Stomach (tissue), 9 donors: ENCODE results near the gene KCNAB1. TPM values are rescaled to one million over a fixed set of nuclear protein-coding genes. Genes with fewer than 3 reads are reported as not detected.
"Not testable (repeated sequence)": the region's sequence is repeated elsewhere in the genome, so short reads cannot be mapped to it uniquely, and the experiment has no call there.

Experiments
- DNase-seq, 2 donors: peaks; one replicate each; pipeline versions ENCODE4 v3.0.0 to v3.0.0-alpha.2; 2013 to 2019
- H3K27ac ChIP-seq, 5 donors: fragments of 200-600 bp in 4 of 5; sonication (generic) in 4 of 5; one replicate each; pipeline ENCODE4 v1.5.1; 2013 to 2019; ENCODE audit warnings: mild to moderate bottlenecking in 1 of 5, moderate library complexity in 1 of 5
- H3K27me3 ChIP-seq, 3 donors: fragments of 200-600 bp; sonication (generic); one replicate each; pipeline ENCODE4 v1.5.1; 2017 to 2019; ENCODE audit warnings: mixed run types in 1 of 3
- H3K36me3 ChIP-seq, 4 donors: fragments of 200-600 bp; sonication (generic); 1 replicate in 3 of 4; 2 replicates in 1 of 4; pipeline ENCODE4 v1.5.1; 2016 to 2019
- H3K4me1 ChIP-seq, 4 donors: fragments of 200-600 bp; sonication (generic); one replicate each; pipeline ENCODE4 v1.5.1; 2016 to 2019
- H3K4me3 ChIP-seq, 4 donors: fragments of 200-600 bp; sonication (generic) in 3 of 4; one replicate each; pipeline ENCODE4 v1.5.1; 2016 to 2019; ENCODE audit warnings: mild to moderate bottlenecking in 1 of 4
- H3K9me3 ChIP-seq, 4 donors: fragments of 200-600 bp; sonication (generic); one replicate each; pipeline ENCODE4 v1.5.1; 2016 to 2019
- EP300 ChIP-seq: sonication (generic); formaldehyde crosslinking; IDR thresholded peaks from one replicate; pipeline ENCODE4 v1.6.1; 2017; ENCODE audit warnings: antibody characterized with exemption
- POLR2A ChIP-seq, 4 donors: fragments of 450-650 bp; IDR thresholded peaks; one replicate each; pipeline ENCODE4 v1.6.1; 2016; ENCODE audit warnings: antibody characterized with exemption in 4 of 4, control low read depth in 2 of 4, mild to moderate bottlenecking in 1 of 4, moderate library complexity in 1 of 4
- POLR2AphosphoS5 ChIP-seq, 3 donors: sonication (generic); formaldehyde crosslinking; IDR thresholded peaks; one replicate each; pipeline ENCODE4 v1.6.1; 2016; ENCODE audit warnings: antibody characterized with exemption in 3 of 3
- WGBS, 5 donors: extraction: QIAGEN DNeasy Blood & Tissue Kit in 3 of 5; methylation state at CpG; one replicate each; pipeline versions ENCODE4 v1.1.5 to v1.1.7; 2013 to 2018; 5-methylcytosine and 5-hydroxymethylcytosine counted together
- intact Hi-C: fragments of 100-400 bp; cut with DNase I; formaldehyde crosslinking; loops from one replicate; pipeline ENCODE4 v1.15.1; 2023; ENCODE audit warnings: low total_unique reads
- polyA plus RNA-seq, 3 donors: library from polyadenylated mRNA; stranded (reverse); fragments of 200-250 nt; gene quantifications; one replicate each; pipeline ENCODE4 v1.2.3, GENCODE V29; 2013
- total RNA-seq, 5 donors: library from RNA; depleted of rRNA; stranded (reverse); fragments of >200 nt; gene quantifications; one replicate each; pipeline versions ENCODE4 v1.1.0 to v1.2.3, GENCODE V29; 2014 to 2016
- TF ChIP-seq, protein P1 (sequence below), 7 experiments: fragments of 450-650 bp in 4 of 7; fragments of 200-600 bp in 3 of 7; sonication (generic) in 3 of 7; IDR thresholded peaks; one replicate each; pipeline ENCODE4 v1.5.1; 2016 to 2019; ENCODE audit warnings: antibody characterized with exemption in 7 of 7, control low read depth in 2 of 7, mild to moderate bottlenecking in 1 of 7
- donor health status: healthy with polysubstance abuse.
- donor health status: Bipolar disorder and iron deficiency.
- donor health status: healthy.

Gene KCNAB1
- total and polyA plus RNA-seq, 8 donors = 0.12 to 3.8 (median 0.29) TPM; not detected in 2

DNA sequence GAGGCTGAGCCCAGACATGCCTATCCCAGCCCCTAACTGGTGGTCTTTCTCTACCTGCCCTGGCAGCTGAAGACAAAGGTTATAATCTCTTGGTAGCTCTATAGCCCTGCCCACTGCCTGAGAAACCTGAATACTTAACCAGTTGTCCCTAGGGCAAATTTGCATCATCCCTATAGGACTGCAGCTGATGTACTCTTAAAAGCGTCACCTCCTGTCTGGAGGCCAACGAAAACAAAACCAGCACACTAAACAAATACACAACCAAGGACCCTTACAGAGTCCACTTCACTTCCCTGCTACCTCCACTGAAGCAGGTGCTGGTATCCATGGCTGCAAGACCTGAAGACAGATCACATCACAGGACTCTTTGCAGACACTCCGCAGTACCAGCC, 98.0 kb downstream of the KCNAB1 start:
- WGBS, 5 donors = 76 to 86% (median 81%) methylated on average over 3 of the region's 3 CpGs
- Histone ChIP-seq H3K4me3 (no peak overlapping the region), H3K27ac (no peak overlapping the region), H3K4me1 (no peaks in the 10 kb centered on the region), H3K9me3 (no peaks in the 10 kb centered on the region), H3K27me3 (peaks cover 0 to 6% (median 0%) of the 10 kb centered on the region in 3 donors), H3K36me3 (no peaks in the 10 kb centered on the region)
- TF ChIP-seq EP300 (no peak), POLR2AphosphoS5 (IDR thresholded peaks at IDR 0.05) (no peak), POLR2A (IDR thresholded peaks at IDR 0.05) (no peak)
- TF ChIP-seq, protein P1, sequence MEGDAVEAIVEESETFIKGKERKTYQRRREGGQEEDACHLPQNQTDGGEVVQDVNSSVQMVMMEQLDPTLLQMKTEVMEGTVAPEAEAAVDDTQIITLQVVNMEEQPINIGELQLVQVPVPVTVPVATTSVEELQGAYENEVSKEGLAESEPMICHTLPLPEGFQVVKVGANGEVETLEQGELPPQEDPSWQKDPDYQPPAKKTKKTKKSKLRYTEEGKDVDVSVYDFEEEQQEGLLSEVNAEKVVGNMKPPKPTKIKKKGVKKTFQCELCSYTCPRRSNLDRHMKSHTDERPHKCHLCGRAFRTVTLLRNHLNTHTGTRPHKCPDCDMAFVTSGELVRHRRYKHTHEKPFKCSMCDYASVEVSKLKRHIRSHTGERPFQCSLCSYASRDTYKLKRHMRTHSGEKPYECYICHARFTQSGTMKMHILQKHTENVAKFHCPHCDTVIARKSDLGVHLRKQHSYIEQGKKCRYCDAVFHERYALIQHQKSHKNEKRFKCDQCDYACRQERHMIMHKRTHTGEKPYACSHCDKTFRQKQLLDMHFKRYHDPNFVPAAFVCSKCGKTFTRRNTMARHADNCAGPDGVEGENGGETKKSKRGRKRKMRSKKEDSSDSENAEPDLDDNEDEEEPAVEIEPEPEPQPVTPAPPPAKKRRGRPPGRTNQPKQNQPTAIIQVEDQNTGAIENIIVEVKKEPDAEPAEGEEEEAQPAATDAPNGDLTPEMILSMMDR (IDR thresholded peaks at IDR 0.05) = no peak
- DNase-seq = no peak
- intact Hi-C loops = no loop called here

DNA sequence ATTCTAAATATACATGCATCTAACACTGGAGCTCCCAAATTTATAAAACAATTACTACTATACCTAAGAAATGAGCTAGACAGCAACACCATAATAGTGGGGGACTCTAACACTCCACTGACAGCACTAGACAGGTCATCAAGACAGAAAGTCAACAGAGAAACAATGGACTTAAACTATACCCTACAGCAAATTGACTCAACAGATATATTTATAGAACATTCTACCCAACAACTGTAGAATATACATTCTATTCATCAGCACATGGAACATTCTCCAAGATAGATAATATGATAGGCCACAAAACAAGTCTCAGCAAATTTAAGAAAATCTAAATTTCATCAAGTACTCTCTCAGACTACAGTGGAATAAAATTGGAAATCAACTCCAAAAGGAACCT, 102.0 kb downstream of the KCNAB1 start:
- H3K36me3 ChIP-seq = not testable (repeated sequence)

DNA sequence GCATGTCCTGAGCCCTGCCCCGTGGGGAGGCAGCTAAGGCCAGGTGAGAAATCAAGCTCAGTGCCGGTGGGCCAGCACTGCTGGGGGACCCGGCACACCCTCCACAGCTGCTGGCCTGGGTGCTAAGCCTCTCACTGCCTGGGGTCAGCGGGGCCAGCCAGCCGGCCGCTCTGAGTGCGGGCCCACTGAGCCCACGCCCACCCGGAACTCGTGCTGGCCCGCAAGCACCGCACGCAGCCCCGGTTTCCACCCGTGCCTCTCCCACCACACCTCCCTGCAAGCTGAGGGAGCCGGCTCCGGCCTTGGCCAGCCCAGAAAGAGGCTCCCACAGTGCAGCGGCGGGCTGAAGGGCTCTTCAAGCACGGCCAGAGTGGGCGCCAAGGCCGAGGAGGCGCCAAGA, 103.7 kb downstream of the KCNAB1 start:
- intact Hi-C loops, DNase-seq: not testable (repeated sequence)

More for the DNA sequence above, 102.0 kb downstream of the KCNAB1 start:
- H3K27me3 ChIP-seq, H3K4me1 ChIP-seq, H3K27ac ChIP-seq, H3K4me3 ChIP-seq, H3K9me3 ChIP-seq, intact Hi-C loops, DNase-seq: not testable (repeated sequence)

DNA sequence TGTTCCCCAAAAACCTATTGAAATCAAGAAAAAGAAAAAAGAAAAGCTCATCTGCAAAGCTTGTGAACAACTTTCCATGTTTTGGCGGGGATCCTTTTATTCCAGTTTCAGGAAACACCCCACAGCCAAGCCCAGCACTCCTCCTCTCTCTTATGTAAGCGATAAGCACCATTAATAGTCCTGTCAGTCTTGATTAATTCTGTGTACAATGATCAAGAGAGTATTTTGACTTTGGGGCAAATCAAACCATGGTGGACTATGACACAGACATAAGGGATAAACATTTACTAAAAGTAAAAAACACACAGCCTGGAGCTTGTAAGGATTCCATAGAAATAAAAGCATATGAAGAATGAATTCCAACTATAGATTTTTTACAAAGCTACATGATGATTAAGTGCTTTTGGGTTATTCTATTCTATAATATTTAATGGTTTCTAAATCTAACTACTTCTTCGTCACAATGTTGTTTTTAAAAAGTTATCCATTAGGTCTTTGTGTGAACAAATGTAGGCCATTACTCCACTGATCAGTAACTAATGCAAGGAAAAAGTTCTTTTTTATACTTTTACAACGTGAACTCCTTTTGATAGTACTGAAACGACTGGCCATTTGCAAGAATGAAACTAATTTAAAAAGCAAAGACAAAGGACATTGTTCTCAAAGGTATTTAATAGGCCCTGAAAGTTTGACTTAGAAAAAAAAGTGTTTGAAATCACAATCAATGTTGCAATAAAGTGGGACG, 106.5 kb downstream of the KCNAB1 start:
- Histone ChIP-seq H3K27me3 (no peaks in the 10 kb centered on the region), H3K9me3 (no peaks in the 10 kb centered on the region), H3K27ac (no peak overlapping the region), H3K4me1 (no peaks in the 10 kb centered on the region), H3K36me3 (no peaks in the 10 kb centered on the region), H3K4me3 (no peak overlapping the region)
- WGBS, 5 donors = 41 to 58% (median 48%) methylated on average over 6 of the region's 6 CpGs
- DNase-seq = peak in 1 of 2 donors; percentile 27
- intact Hi-C loops = no loop called here
- TF ChIP-seq EP300 (no peak), POLR2AphosphoS5 (IDR thresholded peaks at IDR 0.05) (no peak), POLR2A (IDR thresholded peaks at IDR 0.05) (no peak)
- TF ChIP-seq, protein P1 (IDR thresholded peaks at IDR 0.05) = no peak

More for the DNA sequence above, 103.7 kb downstream of the KCNAB1 start:
- not testable (repeated sequence) for H3K27me3 ChIP-seq, H3K4me1 ChIP-seq, H3K36me3 ChIP-seq, H3K4me3 ChIP-seq, H3K9me3 ChIP-seq, H3K27ac ChIP-seq
- 90 to 96% (median 96%) methylated on average over 9 to 23 of the region's 23 CpGs for WGBS, 5 donors

DNA sequence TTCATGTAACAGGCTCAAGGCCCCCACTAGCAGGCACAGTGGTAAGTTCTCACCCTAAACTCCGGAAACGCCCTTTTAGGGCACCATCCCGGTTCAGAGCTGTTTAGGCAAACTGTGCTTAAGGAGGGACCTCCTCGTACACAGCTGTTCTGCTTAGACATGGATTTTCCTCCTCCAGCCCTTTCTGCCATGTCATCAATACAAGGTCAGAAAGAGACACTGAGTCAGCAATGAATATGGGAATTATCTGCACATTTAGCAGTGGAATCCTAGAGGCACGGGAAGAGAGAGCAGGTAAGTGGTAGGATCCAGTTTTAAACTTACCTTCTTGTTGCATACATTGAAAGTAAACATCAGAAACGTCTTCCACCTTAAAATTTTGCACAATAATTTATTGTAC, 107.3 kb downstream of the KCNAB1 start:
- 77 to 84% (median 79%) methylated on average over 6 of the region's 6 CpGs for WGBS, 5 donors
- intact Hi-C loops = no loop called here
- no peak overlapping the region for H3K4me3 ChIP-seq
- H3K27me3 ChIP-seq = no peaks in the 10 kb centered on the region
- no peak overlapping the region for H3K27ac ChIP-seq
- no peak for TF ChIP-seq POLR2AphosphoS5 (IDR thresholded peaks at IDR 0.05)
- TF ChIP-seq EP300 = no peak
- no peak for TF ChIP-seq POLR2A (IDR thresholded peaks at IDR 0.05)
- TF ChIP-seq, protein P1 (IDR thresholded peaks at IDR 0.05) = no peak
- no peak for DNase-seq
- H3K36me3 ChIP-seq = no peaks in the 10 kb centered on the region
- no peaks in the 10 kb centered on the region for H3K9me3 ChIP-seq
- H3K4me1 ChIP-seq = no peaks in the 10 kb centered on the region
